HG03064 (cell line): ENCODE data around the gene MUC4.
"Not testable (repeated sequence)": the region's sequence is repeated elsewhere in the genome, so short reads cannot be mapped to it uniquely, and the experiment has no call there.

ENCODE experiments used
- ATAC-seq: cut with Tn5 transposase; IDR thresholded peaks from one replicate; pipeline ENCODE4 v1.9.1; 2021; ENCODE audit warnings: low read depth; ENCODE audit not compliant: unreplicated experiment

Gene MUC4

GRCh38 chr3:195794708-195795107 is 17.0 kb downstream of the MUC4 start:
- no peak for ATAC-seq

DNA sequence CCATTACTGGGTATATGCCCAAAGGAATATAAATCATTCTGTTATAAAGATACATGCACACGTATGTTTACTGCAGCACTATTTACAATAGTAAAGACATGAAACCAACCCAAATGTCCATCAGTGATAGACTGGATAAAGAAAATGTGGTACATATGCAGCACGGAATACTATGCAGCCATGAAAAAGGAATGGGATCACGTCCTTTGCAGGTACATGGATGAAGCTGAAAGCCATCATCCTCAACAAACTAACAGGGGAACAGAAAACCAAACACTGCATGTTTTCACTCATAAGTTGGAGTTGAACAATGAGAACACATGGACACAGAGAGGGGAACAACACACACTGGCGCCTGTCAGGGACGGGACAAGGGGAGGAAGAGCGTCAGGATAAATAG is 19.1 kb downstream of the MUC4 start:
- not testable (repeated sequence) for ATAC-seq

DNA sequence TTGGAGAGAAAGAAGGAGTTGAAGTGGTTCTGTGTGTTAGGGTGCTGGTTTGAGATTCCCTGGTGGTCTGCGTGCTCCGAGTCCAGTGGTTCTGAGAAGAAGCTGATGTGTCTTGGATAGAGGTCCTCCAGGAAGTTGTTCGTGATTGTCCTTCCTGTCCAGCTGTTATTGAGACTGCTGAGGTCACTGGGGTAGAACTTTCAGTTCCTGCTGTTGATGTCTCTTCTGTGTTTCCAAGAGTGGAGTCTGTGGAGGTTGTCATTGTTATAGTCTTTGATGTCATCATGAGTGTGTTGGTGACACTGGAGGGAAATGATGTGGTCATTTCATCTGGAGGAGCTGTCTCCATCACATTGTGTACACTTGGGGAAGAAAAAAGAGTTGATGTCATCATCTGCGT is 20.8 kb downstream of the MUC4 start:
- ATAC-seq = no peak

GRCh38 chr3:195788711-195789581 is 22.8 kb downstream of the MUC4 start:
- no peak for ATAC-seq

DNA sequence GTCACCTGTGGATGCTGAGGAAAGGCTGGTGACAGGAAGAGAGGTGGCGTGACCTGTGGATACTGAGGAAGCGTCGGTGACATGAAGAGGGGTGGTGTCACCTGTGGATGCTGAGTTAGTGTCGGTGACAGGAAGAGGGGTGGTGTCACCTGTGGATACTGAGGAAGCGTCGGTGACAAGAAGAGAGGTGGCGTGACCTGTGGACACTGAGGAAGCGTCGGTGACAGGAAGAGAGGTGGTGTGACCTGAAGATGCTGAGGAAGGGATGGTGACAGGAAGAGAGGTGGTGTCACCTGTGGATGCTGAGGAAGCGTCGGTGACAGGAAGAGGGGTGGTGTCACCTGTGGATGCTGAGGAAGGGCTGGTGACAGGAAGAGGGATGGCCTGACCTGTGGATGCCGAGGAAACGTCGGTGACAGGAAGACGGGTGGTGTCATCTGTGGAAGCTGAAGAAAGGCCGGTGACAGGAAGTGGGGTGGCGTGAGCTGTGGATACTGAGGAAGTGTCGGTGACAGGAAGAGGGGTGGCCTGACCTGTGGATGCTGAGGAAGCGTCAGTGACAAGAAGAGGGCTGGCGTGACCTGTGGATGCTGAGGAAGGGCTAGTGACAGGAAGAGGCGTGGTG is 25.8 kb downstream of the MUC4 start:
- ATAC-seq = not testable (repeated sequence)

- ATAC-seq = not testable (repeated sequence)
These were observed 27.7 kb downstream of the MUC4 start for GRCh38 chr3:195784031-195784430.

DNA sequence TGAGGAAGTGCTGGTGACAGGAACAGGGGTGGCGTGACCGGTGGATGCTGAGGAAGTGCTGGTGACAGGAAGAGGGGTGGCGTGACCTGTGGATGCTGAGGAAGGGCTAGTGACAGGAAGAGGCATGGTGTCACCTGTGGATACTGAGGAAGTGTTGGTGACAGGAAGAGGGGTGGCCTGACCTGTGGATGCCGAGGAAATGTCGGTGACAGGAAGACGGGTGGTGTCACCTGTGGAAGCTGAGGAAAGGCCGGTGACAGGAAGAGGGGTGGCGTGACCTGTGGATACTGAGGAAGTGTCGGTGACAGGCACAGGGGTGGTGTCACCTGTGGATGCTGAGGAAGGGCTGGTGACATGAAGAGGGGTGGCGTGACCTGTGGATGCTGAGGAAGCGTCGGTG is 30.5 kb downstream of the MUC4 start:
- not testable (repeated sequence) for ATAC-seq

DNA sequence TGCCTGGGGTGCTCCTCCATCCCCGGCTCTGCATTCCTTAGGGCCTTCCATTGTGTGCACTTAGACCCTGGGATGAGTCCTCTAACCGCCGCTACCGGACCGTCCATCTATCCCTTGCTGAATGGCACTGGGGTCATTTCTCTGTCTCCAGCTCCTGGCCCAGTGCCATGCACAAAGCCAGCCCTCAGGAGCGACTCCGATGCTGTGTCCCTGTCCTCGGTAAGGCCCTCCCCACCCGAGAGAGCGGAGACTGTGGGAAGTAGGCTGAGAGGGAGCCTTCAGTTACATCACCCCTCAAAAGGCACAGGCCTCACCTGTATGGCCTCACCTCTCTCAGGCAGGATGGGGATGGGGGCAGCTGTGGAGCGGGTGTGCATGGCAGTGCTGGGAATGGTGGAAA is 33.8 kb downstream of the MUC4 start:
- ATAC-seq = no peak

DNA sequence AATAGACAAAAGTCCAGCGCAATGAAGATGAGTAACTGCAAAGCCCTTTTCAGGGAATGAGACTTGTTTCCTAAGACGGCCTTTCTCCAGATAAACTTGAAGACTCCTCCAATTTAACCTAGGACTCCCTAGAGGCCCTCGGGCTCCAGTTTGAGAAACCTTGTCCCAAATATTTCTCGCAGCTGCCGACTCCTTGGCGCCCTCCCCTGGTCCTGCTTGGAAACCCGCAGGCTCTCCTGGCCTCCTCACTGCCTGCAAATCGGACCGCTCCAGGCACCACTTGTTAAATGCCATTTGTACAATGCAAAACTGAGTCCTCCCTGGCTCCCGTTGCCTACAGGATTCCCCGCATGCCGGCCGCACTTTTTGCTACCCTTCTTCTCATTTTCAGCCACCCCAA is 36.8 kb downstream of the MUC4 start:
- no peak for ATAC-seq

DNA sequence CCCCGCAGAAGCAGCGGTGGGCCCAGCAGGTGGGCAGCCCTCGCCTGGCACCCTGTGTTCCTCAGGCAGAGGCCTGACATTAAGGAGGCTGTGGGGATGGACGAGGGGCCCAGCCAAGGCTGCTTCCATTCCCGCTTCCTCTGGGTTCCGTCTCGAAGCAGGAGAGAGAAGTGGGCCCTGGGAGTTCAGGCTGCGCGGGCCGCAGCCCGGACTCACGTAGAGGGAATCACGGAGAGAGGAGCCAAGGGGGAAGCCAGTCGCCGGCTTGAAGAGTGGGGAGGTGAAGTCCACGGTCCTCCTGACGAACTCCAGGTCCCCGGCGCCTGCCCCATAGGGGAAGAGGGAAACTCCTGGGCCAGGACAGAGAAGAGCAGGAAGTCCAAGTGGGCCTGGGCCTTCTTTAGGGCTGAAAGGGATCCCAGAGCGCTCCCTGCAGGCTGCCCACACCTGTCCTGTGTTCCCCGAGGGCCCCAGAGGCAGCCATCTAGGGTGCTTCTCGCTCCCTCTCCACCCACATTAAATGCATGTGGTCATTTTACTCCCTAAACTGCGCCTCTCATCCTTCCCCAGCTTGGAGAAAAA is 37.7 kb downstream of the MUC4 start:
- ATAC-seq = no peak

DNA sequence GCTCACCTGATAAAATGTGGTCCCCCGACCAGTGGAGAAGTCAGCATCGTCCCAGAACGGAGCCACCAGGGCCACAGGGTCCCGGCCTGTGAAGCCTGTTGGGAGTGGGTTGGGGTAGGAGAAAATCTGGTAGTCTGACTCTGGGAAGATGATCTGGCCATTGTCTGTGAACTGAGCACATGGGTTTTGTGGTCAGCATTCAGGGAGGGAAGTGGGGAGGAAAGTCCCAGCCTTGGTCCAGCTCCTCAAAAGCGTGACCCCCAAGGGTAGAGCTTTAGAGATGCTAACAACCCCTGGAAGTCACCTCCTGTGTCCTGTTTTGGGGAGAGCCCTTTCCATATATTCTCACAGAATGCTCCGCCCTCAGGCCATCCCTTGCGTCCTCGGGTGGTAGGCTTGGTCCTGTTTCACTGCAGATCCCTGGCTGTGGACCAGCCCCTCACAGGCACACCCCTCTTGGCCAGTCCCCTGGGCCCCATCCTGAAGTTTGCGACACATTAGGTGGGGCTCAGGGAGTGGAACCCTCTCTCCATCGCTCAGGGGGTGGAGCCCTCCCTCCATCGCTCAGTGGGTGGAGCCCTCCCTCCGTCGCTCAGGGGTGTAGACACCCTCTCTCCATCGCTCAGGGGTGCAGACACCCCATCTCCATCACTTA is 40.0 kb downstream of the MUC4 start:
- ATAC-seq = no peak

- ATAC-seq = not testable (repeated sequence)
These were observed 40.7 kb downstream of the MUC4 start for GRCh38 chr3:195770841-195771645.

DNA sequence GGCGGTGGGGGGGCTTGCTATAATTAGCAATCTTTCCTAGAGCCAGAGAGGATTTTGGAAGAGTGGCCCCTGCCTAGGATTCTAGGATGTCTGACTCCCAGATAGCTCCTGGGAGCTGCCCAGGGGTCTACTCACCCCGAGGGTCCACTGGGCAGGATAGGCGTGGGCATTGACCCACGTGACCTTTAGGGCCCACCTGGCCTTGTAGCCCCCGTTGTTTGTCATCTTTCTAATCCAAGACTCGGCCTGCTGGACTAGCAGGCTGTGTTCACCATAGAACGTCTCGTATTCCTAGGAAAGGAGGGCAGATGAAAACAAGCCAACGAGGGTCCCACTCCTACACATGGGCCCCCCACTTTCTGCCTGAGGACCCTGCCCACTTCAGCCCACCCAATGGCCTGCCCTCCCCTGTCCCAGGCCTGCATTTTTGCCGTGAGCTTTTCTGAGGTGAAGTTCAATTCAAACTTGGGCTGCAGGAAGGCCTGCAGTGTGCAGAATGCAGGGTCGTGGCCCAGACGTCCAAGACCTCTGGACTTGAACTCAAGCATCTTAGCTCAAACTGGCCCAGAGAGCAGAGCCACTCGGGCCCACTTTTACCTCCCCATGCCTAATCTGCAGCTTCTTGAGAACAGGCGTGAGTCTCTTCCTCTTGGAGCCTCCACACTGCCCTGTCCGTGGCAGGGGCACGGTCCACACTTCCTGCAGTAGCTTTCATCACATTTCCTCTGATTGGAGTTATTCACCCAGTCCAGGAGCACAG is 41.5 kb downstream of the MUC4 start:
- ATAC-seq = no peak

DNA sequence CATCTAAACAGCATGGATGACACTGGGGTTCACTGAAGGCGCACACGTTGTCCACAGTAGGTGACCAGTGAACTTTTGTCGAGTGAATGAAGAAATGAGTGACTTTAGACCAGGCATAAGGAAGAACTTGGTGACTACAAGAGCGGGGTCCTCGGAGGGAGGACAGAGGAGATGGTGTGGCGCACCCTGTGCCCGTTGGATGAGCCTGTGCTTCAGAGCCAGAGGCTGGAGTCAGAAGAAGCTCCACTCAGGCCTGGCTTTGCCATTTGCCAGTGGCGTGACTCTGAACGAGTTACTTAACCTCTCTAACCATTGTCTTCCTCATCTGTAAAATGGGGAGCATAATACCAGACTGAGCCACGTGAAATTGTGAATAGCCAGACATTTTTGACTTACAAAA is 42.2 kb downstream of the MUC4 start:
- no peak for ATAC-seq

DNA sequence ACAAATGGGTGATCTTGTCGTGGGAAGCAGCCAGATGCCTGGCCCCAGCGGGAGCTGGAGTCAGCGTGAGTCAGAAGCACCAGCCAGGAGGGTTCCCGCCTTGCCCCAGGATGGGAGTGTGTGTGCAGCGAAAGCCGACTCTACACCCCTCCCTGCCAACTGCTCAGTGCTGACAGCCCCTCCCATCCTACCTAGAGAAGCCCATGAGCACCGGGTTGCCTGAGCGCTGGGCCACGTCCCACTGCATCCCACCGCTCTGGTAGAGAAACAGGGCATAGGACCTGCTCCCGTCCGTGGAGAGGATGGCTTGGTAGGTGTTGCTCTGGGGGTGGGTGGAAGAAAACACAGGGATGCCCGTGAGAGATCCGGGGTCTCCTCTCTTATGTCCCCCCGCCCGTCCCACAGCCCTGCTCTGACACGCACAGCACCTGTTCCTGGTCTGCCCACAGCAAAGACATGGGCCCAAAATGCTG is 42.9 kb downstream of the MUC4 start:
- ATAC-seq = no peak

DNA sequence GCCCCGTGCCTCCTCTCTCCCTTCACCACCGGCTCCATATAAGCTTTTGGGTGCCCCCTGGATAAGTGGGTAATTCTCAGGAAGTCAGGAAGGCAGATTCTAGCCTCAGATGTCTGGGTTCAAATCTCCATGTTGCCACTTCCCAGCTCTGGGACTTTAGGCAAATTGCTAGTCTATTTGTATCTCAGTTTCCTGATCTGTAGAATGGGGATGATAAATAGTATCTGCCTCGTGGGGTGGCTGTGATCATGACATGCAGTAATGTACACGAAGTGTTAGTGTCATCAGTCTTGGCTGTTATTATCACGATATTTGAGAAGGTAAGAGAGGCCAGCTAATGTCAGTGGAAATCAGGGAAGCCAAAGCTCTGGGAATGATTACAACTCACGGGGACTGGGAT is 43.3 kb downstream of the MUC4 start:
- no peak for ATAC-seq

GRCh38 chr3:195767792-195768191 is 43.9 kb downstream of the MUC4 start:
- no peak for ATAC-seq

- no peak for ATAC-seq
These were observed 45.1 kb downstream of the MUC4 start for GRCh38 chr3:195766671-195767070.

DNA sequence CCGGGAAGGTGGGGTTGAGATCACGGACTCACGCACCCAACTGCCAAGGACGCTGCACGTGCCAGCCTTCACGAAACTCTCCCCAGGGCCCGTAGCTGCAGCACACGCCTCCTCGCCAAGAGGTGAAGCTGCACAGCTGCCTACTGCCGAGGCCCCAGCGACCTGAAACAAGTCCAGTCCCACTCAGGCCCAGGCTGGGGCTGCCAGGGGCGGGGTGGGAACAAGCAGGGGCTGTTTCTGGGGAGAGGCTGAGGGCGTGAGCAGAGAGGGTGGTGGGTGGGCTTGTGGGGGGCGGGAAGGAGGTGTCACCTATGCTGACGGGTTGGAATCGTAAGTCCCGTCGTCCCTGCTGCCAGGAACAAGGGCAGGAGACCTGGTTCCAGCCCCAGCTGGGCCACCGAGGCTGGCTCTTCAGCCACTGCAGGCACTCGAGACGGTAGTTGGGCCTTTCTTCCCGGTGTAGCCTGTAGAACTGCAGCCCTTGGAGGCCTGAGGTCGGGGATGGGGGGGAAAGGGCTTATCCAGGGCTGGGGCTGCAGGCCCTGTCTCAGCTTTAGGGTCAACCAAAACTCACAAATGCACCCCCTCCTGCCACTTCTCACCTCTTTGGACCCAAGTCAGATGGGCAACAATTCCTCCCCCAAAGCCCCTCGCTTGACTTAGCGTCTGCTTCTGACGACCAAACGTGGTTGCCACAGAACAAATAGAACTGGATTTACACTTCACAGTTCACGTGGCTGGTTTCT is 46.6 kb downstream of the MUC4 start:
- ATAC-seq = no peak
